ENCODE data around the gene HIF1AN.

DNA sequence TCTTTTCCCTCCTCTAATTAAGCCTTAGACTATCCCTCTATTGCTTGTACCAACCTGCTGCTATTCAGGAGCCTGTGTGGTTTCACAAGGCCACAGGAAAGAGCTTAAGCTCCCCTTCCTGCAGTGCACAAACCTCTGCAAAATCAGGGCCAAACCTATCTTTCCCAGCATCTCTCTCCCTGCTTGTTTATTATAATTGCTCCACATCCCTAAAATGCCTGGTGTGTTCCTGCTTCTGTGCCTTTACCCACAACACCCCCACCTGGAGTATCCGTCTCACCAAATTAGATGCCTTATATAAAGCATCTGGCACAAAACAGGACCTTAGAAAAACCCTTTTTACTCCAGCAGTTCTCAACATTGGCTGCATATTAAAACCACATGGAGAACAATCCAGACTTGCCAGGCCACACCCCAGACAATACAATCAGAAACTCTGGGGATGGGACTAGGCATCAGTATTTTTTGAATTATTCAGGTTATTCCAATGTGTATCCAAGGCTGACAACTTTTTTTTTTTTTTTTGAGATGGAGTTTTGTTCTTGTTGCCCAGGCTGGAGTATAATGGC is 32.7 kb upstream of the HIF1AN start:
- no peak for TF ChIP-seq POLR2A (IDR thresholded peaks at IDR 0.05)
- TF ChIP-seq, protein P1, sequence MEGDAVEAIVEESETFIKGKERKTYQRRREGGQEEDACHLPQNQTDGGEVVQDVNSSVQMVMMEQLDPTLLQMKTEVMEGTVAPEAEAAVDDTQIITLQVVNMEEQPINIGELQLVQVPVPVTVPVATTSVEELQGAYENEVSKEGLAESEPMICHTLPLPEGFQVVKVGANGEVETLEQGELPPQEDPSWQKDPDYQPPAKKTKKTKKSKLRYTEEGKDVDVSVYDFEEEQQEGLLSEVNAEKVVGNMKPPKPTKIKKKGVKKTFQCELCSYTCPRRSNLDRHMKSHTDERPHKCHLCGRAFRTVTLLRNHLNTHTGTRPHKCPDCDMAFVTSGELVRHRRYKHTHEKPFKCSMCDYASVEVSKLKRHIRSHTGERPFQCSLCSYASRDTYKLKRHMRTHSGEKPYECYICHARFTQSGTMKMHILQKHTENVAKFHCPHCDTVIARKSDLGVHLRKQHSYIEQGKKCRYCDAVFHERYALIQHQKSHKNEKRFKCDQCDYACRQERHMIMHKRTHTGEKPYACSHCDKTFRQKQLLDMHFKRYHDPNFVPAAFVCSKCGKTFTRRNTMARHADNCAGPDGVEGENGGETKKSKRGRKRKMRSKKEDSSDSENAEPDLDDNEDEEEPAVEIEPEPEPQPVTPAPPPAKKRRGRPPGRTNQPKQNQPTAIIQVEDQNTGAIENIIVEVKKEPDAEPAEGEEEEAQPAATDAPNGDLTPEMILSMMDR (IDR thresholded peaks at IDR 0.05), result no peak
